BLaER1 (cell line): ENCODE results near the gene NAV2.

ENCODE experiments used
- H3K27ac ChIP-seq: shearing (Covaris generic); formaldehyde crosslinking; 2 replicates; pipeline ENCODE4 v1.8.1; 2022
- H3K27me3 ChIP-seq: shearing (Covaris generic); formaldehyde crosslinking; 2 replicates; pipeline ENCODE4 v1.8.1; 2022
- H3K36me3 ChIP-seq: shearing (Covaris generic); formaldehyde crosslinking; 2 replicates; pipeline ENCODE4 v1.8.1; 2022
- H3K4me1 ChIP-seq: shearing (Covaris generic); formaldehyde crosslinking; 2 replicates; pipeline ENCODE4 v1.8.1; 2022
- H3K4me2 ChIP-seq: shearing (Covaris generic); formaldehyde crosslinking; 2 replicates; pipeline ENCODE4 v1.8.1; 2022
- H3K4me3 ChIP-seq: shearing (Covaris generic); formaldehyde crosslinking; 2 replicates; pipeline ENCODE4 v1.8.1; 2022
- H3K9ac ChIP-seq: shearing (Covaris generic); formaldehyde crosslinking; 2 replicates; pipeline ENCODE4 v1.8.1; 2022
- H3K9me3 ChIP-seq: shearing (Covaris generic); formaldehyde crosslinking; 2 replicates; pipeline ENCODE4 v1.8.1; 2022
- H4K20me1 ChIP-seq: shearing (Covaris generic); formaldehyde crosslinking; 2 replicates; pipeline ENCODE4 v1.8.1; 2022
- Cebpa-rat ChIP-seq: shearing (Covaris generic); IDR thresholded peaks from 2 replicates; pipeline ENCODE4 v1.8.1; 2022

NAV2 gene

GRCh38 chr11:20056950-20057943 is 344.6 kb downstream of the NAV2 start:
- Histone ChIP-seq H3K36me3 (no peaks in the 10 kb centered on the region), H3K27ac (no peak overlapping the region), H4K20me1 (no peaks in the 10 kb centered on the region), H3K4me1 (0 out of 2 replicates have a peak, but pooled peaks cover 4% of the 10 kb centered on the region), H3K27me3 (no peaks in the 10 kb centered on the region), H3K4me3 (no peak overlapping the region), H3K9me3 (no peaks in the 10 kb centered on the region), H3K4me2 (no peak overlapping the region), H3K9ac (no peak overlapping the region)
- TF ChIP-seq Cebpa-rat = no peak

- Histone ChIP-seq H3K4me1 (0 out of 2 replicates have a peak, but pooled peaks cover 4% of the 10 kb centered on the region), H3K27ac (no peak overlapping the region), H3K4me2 (no peak overlapping the region), H3K36me3 (no peaks in the 10 kb centered on the region), H3K9ac (no peak overlapping the region), H3K4me3 (no peak overlapping the region), H4K20me1 (no peaks in the 10 kb centered on the region), H3K9me3 (no peaks in the 10 kb centered on the region), H3K27me3 (no peaks in the 10 kb centered on the region)
- no peak for TF ChIP-seq Cebpa-rat
Observed at GRCh38 chr11:20058749-20059458, 346.3 kb downstream of the NAV2 start.

GRCh38 chr11:20059587-20060021 is 347.0 kb downstream of the NAV2 start:
- Histone ChIP-seq H4K20me1 (no peaks in the 10 kb centered on the region), H3K36me3 (no peaks in the 10 kb centered on the region), H3K4me3 (no peak overlapping the region), H3K9me3 (no peaks in the 10 kb centered on the region), H3K9ac (no peak overlapping the region), H3K4me1 (0 out of 2 replicates have a peak, but pooled peaks cover 4% of the 10 kb centered on the region), H3K27ac (no peak overlapping the region), H3K4me2 (no peak overlapping the region), H3K27me3 (no peaks in the 10 kb centered on the region)
- no peak for TF ChIP-seq Cebpa-rat

GRCh38 chr11:20060181-20060580 is 347.5 kb downstream of the NAV2 start:
- Histone ChIP-seq H3K9me3 (no peaks in the 10 kb centered on the region), H3K4me1 (0 out of 2 replicates have a peak, but pooled peaks cover 3% of the 10 kb centered on the region), H3K36me3 (no peaks in the 10 kb centered on the region), H4K20me1 (no peaks in the 10 kb centered on the region), H3K9ac (no peak overlapping the region), H3K27me3 (no peaks in the 10 kb centered on the region), H3K4me2 (no peak overlapping the region), H3K27ac (no peak overlapping the region), H3K4me3 (no peak overlapping the region)
- no peak for TF ChIP-seq Cebpa-rat

- no peaks in the 10 kb centered on the region for H3K36me3 ChIP-seq
- H3K4me3 ChIP-seq = no peak overlapping the region
- no peaks in the 10 kb centered on the region for H3K27me3 ChIP-seq
- no peaks in the 10 kb centered on the region for H4K20me1 ChIP-seq
- H3K9ac ChIP-seq = no peak overlapping the region
- no peaks in the 10 kb centered on the region for H3K4me1 ChIP-seq
- no peaks in the 10 kb centered on the region for H3K9me3 ChIP-seq
- H3K27ac ChIP-seq = no peak overlapping the region
- no peak for TF ChIP-seq Cebpa-rat
- no peak overlapping the region for H3K4me2 ChIP-seq
Observed at GRCh38 chr11:20060647-20061205, 348.1 kb downstream of the NAV2 start.

- TF ChIP-seq Cebpa-rat = no peak
- H3K9me3 ChIP-seq = no peaks in the 10 kb centered on the region
- H3K4me3 ChIP-seq = no peak overlapping the region
- H3K27me3 ChIP-seq = no peaks in the 10 kb centered on the region
- no peaks in the 10 kb centered on the region for H3K36me3 ChIP-seq
- H3K4me1 ChIP-seq = no peaks in the 10 kb centered on the region
- no peak overlapping the region for H3K4me2 ChIP-seq
- H3K27ac ChIP-seq = no peak overlapping the region
- H3K9ac ChIP-seq = no peak overlapping the region
- no peaks in the 10 kb centered on the region for H4K20me1 ChIP-seq
Observed at GRCh38 chr11:20061776-20062175, 349.1 kb downstream of the NAV2 start.

GRCh38 chr11:20064961-20065405 is 352.3 kb downstream of the NAV2 start:
- TF ChIP-seq Cebpa-rat = no peak
- no peaks in the 10 kb centered on the region for H4K20me1 ChIP-seq
- no peak overlapping the region for H3K4me3 ChIP-seq
- H3K36me3 ChIP-seq = no peaks in the 10 kb centered on the region
- H3K9ac ChIP-seq = no peak overlapping the region
- no peaks in the 10 kb centered on the region for H3K27me3 ChIP-seq
- no peaks in the 10 kb centered on the region for H3K4me1 ChIP-seq
- H3K9me3 ChIP-seq = no peaks in the 10 kb centered on the region
- no peak overlapping the region for H3K27ac ChIP-seq
- H3K4me2 ChIP-seq = no peak overlapping the region

GRCh38 chr11:20065406-20065805 is 352.8 kb downstream of the NAV2 start:
- Histone ChIP-seq H3K4me2 (no peak overlapping the region), H3K27ac (no peak overlapping the region), H3K9me3 (no peaks in the 10 kb centered on the region), H3K4me1 (no peaks in the 10 kb centered on the region), H3K27me3 (no peaks in the 10 kb centered on the region), H3K9ac (no peak overlapping the region), H4K20me1 (no peaks in the 10 kb centered on the region), H3K36me3 (no peaks in the 10 kb centered on the region), H3K4me3 (no peak overlapping the region)
- no peak for TF ChIP-seq Cebpa-rat

- H3K9ac ChIP-seq = no peak overlapping the region
- H3K36me3 ChIP-seq = no peaks in the 10 kb centered on the region
- no peak overlapping the region for H3K4me3 ChIP-seq
- no peaks in the 10 kb centered on the region for H3K9me3 ChIP-seq
- H3K4me1 ChIP-seq = no peaks in the 10 kb centered on the region
- H4K20me1 ChIP-seq = no peaks in the 10 kb centered on the region
- TF ChIP-seq Cebpa-rat = no peak
- no peaks in the 10 kb centered on the region for H3K27me3 ChIP-seq
- no peak overlapping the region for H3K4me2 ChIP-seq
- H3K27ac ChIP-seq = no peak overlapping the region
Observed at GRCh38 chr11:20066013-20066782, 353.6 kb downstream of the NAV2 start.
